ENCODE results near the gene C3orf20.

The C3orf20 gene

DNA sequence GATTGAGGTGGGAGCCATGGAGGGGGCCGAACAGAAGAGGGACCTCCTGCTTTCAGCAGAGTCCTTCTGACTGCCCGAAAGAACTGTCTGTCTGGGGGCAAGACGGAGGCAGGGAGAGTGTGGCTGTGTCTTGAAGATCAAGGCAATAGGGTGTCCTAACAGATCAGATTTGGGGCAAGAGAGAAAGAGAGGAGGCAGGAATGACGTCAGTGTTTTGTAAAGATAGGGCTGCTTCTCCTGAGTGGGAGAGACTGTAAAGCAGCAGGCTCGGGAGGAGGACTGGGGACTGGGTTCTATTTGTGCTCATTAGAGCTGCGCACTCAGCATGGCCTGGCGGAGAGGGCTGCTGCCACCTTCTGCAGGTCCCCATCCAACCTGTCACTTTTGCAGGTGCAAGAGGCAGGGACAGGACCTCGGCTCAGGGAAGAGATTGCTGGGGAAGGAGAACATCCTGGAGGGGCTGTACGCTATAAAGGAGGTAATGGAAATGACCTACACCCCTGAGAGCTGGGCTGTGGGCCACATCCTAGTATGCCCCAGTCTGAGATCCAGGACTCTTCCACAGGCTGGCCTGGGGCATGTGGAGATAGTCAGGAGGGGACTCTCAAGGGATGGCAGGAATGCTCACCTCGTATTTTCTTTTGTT lies 114.8 kb downstream of the C3orf20 start:
- no peaks in the 10 kb centered on the region for H3K9me2 ChIP-seq (replicated peaks; ENCODE audit: insufficient read depth, low read length)
- H2AFZ ChIP-seq (ENCODE audit: low read depth, low read length, severe bottlenecking): no peak overlapping the region
- no peaks in the 10 kb centered on the region for H3F3A ChIP-seq (ENCODE audit: insufficient read depth)
- H3K9ac ChIP-seq (ENCODE audit: low read length): no peak overlapping the region
- H3K27me3 ChIP-seq (ENCODE audit: low read length): no peaks in the 10 kb centered on the region
- no peak overlapping the region for H3K4me2 ChIP-seq (ENCODE audit: low read depth, low read length, poor library complexity, severe bottlenecking)
- no peak overlapping the region for H3K4me3 ChIP-seq (ENCODE audit: insufficient read depth, low read length, poor library complexity, severe bottlenecking)
- no peaks in the 10 kb centered on the region for H4K20me1 ChIP-seq (ENCODE audit: low read depth, low read length)
- TF ChIP-seq EZH2phosphoT487 (conservative IDR thresholded peaks at IDR 0.05; ENCODE audit: low read length): no peak
- TF ChIP-seq, protein P1, sequence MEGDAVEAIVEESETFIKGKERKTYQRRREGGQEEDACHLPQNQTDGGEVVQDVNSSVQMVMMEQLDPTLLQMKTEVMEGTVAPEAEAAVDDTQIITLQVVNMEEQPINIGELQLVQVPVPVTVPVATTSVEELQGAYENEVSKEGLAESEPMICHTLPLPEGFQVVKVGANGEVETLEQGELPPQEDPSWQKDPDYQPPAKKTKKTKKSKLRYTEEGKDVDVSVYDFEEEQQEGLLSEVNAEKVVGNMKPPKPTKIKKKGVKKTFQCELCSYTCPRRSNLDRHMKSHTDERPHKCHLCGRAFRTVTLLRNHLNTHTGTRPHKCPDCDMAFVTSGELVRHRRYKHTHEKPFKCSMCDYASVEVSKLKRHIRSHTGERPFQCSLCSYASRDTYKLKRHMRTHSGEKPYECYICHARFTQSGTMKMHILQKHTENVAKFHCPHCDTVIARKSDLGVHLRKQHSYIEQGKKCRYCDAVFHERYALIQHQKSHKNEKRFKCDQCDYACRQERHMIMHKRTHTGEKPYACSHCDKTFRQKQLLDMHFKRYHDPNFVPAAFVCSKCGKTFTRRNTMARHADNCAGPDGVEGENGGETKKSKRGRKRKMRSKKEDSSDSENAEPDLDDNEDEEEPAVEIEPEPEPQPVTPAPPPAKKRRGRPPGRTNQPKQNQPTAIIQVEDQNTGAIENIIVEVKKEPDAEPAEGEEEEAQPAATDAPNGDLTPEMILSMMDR (IDR thresholded peaks at IDR 0.05; ENCODE audit: insufficient read depth, low read length, poor library complexity, severe bottlenecking): no peak
- H3K36me3 ChIP-seq (ENCODE audit: low read length): no peaks in the 10 kb centered on the region
- no peaks in the 10 kb centered on the region for H3K9me3 ChIP-seq (ENCODE audit: insufficient read depth, low read length)
- H3K79me2 ChIP-seq (ENCODE audit: insufficient read depth, low read length): no peaks in the 10 kb centered on the region
- no peak overlapping the region for H3K27ac ChIP-seq (ENCODE audit: low read depth, low read length)

DNA sequence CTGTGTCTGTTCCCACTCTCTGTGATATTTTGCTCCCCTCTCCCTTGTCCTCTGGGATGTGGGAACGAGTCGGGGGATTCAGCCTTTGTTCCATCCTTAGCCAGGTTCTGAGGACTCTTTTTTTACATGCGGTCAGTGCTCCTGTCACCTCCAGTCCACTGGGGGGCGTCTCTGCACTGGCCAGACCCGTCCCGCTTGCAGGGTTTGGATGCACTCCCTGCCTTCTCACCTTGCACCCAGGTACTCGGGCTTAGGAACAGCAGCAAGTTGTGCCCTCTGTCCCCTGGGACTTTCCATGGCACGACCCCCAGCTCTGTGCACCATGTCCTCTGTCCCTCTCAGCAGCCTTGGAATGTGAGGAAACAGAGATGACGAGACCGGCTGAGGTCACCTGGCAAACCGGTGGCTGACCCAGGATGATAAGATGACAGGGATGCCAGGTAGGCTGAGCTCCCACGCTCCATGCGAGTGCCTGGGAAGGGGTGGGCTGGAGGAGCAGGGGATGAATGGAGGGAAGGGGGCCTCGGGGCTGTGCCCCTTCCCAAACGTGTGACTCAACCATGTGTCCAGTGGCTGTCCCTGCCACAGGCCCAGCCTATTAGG lies 116.5 kb downstream of the C3orf20 start:
- no peak overlapping the region for H3K4me3 ChIP-seq (ENCODE audit: insufficient read depth, low read length, poor library complexity, severe bottlenecking)
- TF ChIP-seq, protein P1 (IDR thresholded peaks at IDR 0.05; ENCODE audit: insufficient read depth, low read length, poor library complexity, severe bottlenecking): peak; percentile 43
- no peak for TF ChIP-seq EZH2phosphoT487 (conservative IDR thresholded peaks at IDR 0.05; ENCODE audit: low read length)
- no peak overlapping the region for H2AFZ ChIP-seq (ENCODE audit: low read depth, low read length, severe bottlenecking)

DNA sequence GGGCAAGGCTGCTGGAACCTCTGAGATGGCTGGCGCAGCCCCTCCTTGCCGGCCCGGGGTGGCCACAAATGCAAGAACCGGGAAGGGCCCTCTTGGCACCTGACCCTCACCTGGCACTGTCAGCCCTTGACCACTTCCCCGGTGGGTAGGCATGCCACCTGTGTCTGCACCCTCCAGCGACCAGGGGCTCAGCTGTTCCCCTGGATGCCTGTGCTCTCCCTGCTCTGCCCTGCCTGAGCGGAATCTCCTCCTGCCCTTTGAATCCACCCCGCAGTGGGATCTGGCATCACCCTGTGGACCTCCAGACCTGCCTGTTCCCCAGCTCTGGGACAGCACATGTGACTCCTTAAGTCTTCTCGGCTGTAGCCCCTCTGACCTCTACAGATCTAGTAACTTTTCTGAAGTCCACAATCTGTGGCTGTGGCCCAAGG lies 117.8 kb downstream of the C3orf20 start:
- no peaks in the 10 kb centered on the region for H3K9me2 ChIP-seq (replicated peaks; ENCODE audit: insufficient read depth, low read length)
- no peaks in the 10 kb centered on the region for H4K20me1 ChIP-seq (ENCODE audit: low read depth, low read length)
- no peak overlapping the region for H2AFZ ChIP-seq (ENCODE audit: low read depth, low read length, severe bottlenecking)
- no peak overlapping the region for H3K4me3 ChIP-seq (ENCODE audit: insufficient read depth, low read length, poor library complexity, severe bottlenecking)
- no peak overlapping the region for H3K4me2 ChIP-seq (ENCODE audit: low read depth, low read length, poor library complexity, severe bottlenecking)
- H3K9me3 ChIP-seq (ENCODE audit: insufficient read depth, low read length): no peaks in the 10 kb centered on the region
- H3K79me2 ChIP-seq (ENCODE audit: insufficient read depth, low read length): no peaks in the 10 kb centered on the region
- no peaks in the 10 kb centered on the region for H3K27me3 ChIP-seq (ENCODE audit: low read length)
- TF ChIP-seq EZH2phosphoT487 (conservative IDR thresholded peaks at IDR 0.05; ENCODE audit: low read length): no peak
- TF ChIP-seq, protein P1 (IDR thresholded peaks at IDR 0.05; ENCODE audit: insufficient read depth, low read length, poor library complexity, severe bottlenecking): no peak
- H3K36me3 ChIP-seq (ENCODE audit: low read length): no peaks in the 10 kb centered on the region
- H3K9ac ChIP-seq (ENCODE audit: low read length): no peak overlapping the region
- no peak overlapping the region for H3K27ac ChIP-seq (ENCODE audit: low read depth, low read length)
- no peaks in the 10 kb centered on the region for H3F3A ChIP-seq (ENCODE audit: insufficient read depth)

More for the DNA sequence above, 116.5 kb downstream of the C3orf20 start:
- Histone ChIP-seq H3K9ac (ENCODE audit: low read length) (no peak overlapping the region), H3K36me3 (ENCODE audit: low read length) (no peaks in the 10 kb centered on the region), H3K4me2 (ENCODE audit: low read depth, low read length, poor library complexity, severe bottlenecking) (no peak overlapping the region), H3F3A (ENCODE audit: insufficient read depth) (no peaks in the 10 kb centered on the region), H3K9me2 (replicated peaks; ENCODE audit: insufficient read depth, low read length) (no peaks in the 10 kb centered on the region), H3K27ac (ENCODE audit: low read depth, low read length) (no peak overlapping the region), H4K20me1 (ENCODE audit: low read depth, low read length) (no peaks in the 10 kb centered on the region), H3K27me3 (ENCODE audit: low read length) (no peaks in the 10 kb centered on the region), H3K9me3 (ENCODE audit: insufficient read depth, low read length) (no peaks in the 10 kb centered on the region), H3K79me2 (ENCODE audit: insufficient read depth, low read length) (no peaks in the 10 kb centered on the region)

Data from SU-DHL-6 (cell line).